Renal pelvis (tissue), 3 donors: ENCODE measurements around the gene GIMAP4. TPM values are rescaled to one million over a fixed set of nuclear protein-coding genes. Genes with fewer than 3 reads are reported as not detected.

ENCODE experiments used
- polyA plus RNA-seq, 3 donors: library from polyadenylated mRNA; unstranded; fragments of 120-200 nt; gene quantifications; one replicate each; pipeline ENCODE4 v1.2.1, GENCODE V29; 2013; ENCODE audit not compliant: insufficient read length in 3 of 3

Gene GIMAP4
- polyA plus RNA-seq, 3 donors = 20.4 to 24.8 (median 22.3) TPM

Other genes with a start within 250 kb of the GIMAP4 start
- 10 to 100 TPM; 25.1 to 33.1 (median 30.3) TPM for gene LRRC61, start 244.0 kb upstream of the GIMAP4 start, polyA plus RNA-seq
- gene ACTR3C, start 243.8 kb upstream of the GIMAP4 start, polyA plus RNA-seq = 10 to 100 TPM in 1 of 3 donors, 1 to 10 TPM in 2; 8.7 to 10.7 (median 9.1) TPM
- 10 to 100 TPM; 40.9 to 55.6 (median 54.0) TPM for gene RARRES2, start 225.8 kb upstream of the GIMAP4 start, polyA plus RNA-seq
- gene REPIN1, start 198.6 kb upstream of the GIMAP4 start, polyA plus RNA-seq = 100 to 1,000 TPM in 2 of 3 donors, 10 to 100 TPM in 1; 97.8 to 123 (median 119) TPM
- gene ZNF775, start 188.1 kb upstream of the GIMAP4 start, polyA plus RNA-seq = 1 to 10 TPM; 8.4 to 9.7 (median 8.6) TPM
- 1 to 10 TPM; 8.6 to 8.9 (median 8.8) TPM for gene GIMAP8, start 116.8 kb upstream of the GIMAP4 start, polyA plus RNA-seq
- gene GIMAP7, start 52.5 kb upstream of the GIMAP4 start, polyA plus RNA-seq = 10 to 100 TPM; 12.7 to 16.7 (median 13.0) TPM
- gene GIMAP6, start 65.0 kb downstream of the GIMAP4 start, polyA plus RNA-seq = 10 to 100 TPM; 14.0 to 16.3 (median 14.3) TPM
- 1 to 10 TPM; 5.7 to 7.2 (median 7.0) TPM for gene GIMAP2, start 118.3 kb downstream of the GIMAP4 start, polyA plus RNA-seq
- 1 to 10 TPM; 2.3 to 2.5 (median 2.4) TPM for gene GIMAP1, start 149.2 kb downstream of the GIMAP4 start, polyA plus RNA-seq
- 1 to 10 TPM; 4.3 to 7.3 (median 6.1) TPM for gene GIMAP5, start 170.0 kb downstream of the GIMAP4 start, polyA plus RNA-seq
- gene TMEM176B, start 233.0 kb downstream of the GIMAP4 start, polyA plus RNA-seq = 100 to 1,000 TPM in 1 of 3 donors, 10 to 100 TPM in 2; 90.2 to 112 (median 92.4) TPM
- gene TMEM176A, start 233.4 kb downstream of the GIMAP4 start, polyA plus RNA-seq = 100 to 1,000 TPM in 1 of 3 donors, 10 to 100 TPM in 2; 87.4 to 109 (median 96.2) TPM